ENCODE results near the gene SLC10A3.

The SLC10A3 gene

DNA sequence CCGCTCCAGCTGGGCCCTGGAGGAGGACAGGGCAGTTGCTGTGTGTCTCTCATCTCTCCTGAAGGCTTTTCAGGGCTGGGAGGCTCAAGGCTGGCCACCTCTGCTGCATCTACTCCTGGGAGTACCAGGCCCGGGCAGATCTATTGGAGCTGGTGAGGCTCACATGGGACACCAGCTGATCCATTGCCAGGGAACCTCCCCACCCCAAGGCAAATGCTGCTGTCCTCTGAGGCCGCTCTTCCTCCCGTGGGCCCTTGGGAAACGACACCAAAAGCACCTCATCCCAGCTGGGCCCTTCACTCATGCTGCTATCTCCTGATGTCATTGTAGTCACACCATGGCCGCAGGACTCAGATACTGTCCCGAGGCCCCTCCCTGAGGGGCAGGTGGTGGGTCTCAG, 7.6 kb downstream of the SLC10A3 start:
- no peak for DNase-seq

DNA sequence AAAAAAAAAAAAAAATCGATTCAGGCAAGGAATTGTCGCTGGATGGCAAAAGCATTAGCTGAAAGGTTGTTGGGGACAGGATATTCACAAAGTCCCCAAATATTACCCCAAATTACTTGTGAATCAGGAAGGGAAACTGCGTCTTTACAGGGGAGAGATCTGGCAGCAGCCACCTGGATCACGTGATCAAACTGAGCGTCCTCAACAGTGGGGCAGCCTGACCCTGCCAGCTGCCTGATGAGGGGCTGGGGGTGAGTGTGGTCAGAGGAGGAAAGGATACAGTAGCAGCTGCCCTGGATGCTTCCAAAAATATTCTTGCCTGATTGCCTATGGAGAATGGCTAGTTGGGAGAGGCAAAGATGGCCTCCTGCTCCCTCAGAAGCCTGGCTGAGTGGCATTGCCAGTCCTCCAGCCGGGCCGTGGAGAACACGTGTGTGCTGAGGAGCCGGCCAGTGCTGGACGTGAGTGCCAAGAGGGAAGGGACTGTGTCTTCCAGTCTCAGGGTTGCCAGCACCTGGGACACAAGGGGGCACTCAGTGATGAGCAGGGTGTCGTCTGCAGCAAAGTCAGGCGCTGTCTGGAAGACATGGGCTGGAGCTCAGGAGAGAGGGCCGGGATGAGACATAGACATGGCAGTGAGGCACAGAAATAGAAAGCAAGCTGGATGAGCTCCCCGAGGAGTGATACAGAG, 8.4 kb downstream of the SLC10A3 start:
- DNase-seq, result no peak

DNA sequence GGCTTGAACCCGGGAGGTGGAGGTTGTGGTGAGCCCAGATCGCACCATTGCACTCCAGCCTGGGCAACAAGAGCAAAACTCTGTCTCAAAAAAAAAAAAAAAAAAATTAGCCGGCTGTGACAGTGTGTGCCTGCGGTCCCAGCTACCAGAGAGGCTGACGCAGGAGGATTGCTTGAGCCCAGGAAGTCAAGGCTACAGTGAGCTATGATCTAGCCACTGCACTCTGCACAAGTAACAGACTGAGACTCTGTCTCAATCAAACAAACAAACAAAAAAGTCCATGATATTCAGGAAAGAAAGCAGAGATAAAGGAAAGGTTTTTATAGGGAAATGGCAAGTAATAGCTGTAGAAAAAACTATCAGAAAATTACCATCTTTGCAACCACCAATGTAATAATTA, 9.2 kb downstream of the SLC10A3 start:
- no peak for DNase-seq

DNA sequence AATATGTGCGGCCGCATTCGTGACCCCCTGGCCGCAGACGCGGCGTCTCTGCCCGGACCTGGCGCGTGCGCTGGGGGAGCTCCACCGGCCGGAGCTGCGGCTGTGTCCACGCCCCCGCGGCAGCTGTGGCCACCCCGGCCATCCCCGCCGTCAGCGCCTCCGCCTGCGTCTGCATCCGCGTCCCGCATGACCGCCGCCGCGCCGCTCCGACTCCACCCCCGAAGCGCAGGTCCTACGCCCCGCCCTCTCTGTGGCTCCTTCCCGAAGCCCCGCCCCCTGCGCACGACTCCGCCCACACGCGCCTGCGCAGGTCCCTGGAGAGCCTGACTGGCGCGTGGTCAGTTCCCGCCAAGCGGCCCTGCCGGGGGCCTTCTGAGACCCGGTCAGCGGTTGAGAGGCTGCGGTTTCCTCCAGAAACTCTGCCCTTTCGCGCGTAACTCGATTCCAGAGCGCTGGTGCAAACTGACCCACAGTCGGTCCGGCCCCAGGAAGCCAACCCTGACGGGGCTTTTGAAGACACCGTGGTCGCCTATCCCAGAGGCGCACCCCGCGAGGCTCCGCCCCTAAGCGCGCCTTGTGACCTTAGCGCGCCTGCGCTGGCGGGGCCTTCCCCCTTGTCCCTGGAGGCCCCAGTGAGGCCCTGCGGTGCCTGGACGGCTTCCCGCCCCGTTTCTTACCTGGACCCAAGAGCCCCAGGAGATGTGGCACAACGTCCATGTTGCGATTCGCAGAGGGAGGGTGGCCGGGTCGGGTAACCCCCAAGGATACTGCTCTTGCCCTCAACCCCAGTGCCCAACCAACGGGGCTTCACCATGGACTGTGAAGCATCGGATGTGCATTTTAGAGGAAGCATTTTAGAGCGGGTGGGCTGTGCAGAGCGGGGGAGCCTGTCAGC, 11.5 kb downstream of the SLC10A3 start, which contains the start of gene LAGE3:
LAGE3 (minus strand) TSS at position 554 of the 895 bp plus-strand sequence; CDS start at position 188, 366 bp downstream.
- peak; percentile 42 for DNase-seq

DNA sequence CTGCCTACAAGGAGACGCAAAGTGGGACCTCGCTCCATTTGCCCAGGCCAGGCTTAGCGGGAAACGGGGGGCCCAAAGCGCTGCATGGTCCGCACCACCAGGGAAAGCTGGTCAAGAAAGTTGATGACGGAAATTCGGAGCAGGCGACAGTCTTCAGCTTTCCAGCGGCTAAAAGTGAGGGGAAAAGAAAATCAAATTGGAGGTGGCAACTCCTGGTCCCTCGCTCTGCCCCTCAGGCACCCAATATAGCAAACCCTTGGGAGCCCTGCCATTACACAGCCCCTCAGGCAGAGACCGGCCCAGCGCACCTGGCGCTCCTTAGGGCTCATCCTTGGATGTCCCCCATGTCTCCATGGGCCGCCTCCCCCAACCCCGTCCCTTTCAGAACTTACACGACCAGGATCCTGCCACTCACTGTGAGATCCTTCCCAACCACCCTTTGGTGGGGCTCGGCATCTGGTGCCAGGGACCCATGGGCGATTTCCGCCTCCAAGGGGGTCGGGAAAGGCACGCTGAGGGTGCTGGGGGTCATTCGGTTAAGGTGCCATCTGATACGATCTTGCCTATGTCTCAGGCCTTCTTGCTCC, 12.4 kb downstream of the SLC10A3 start:
- no peak for DNase-seq

DNA sequence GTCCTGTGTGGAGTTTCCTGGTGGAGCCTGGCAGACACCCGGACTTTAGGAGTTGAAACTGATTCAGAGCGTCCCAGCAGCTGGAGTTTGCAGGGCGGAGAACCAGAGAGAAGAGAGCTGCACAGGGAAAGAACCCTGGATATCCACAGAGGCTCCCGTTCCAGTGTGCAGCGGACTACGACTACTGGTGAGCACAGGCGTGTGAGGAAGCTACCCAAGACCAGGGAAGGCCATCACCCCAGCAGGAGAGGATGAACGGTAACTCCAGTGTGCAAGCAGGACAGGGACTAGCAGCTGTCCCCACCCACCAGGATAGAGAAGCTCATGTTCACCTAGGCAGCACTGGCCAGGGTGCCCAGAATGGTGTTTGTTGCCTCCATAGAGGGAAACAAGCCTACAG, 13.6 kb downstream of the SLC10A3 start:
- no peak for DNase-seq

DNA sequence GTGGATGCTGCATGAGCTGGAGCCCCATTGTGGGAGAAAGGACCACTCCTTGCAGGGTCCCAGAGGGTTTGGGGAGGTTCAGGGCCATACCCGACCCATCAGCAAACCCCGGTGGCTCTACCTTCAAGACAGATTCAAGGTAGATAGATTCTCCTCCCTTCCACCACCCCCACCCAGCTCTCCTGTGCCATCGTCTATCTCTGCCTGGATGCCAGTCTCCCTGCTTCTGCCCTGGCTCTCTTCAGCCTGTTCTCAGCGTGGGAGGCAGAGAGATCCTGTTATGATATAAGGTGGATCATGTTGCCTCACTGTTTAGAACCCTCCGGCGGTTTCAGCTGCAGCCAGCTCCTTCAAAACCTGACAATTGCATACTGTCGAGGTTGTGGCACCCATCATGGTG, 16.7 kb downstream of the SLC10A3 start:
- DNase-seq, result no peak

DNA sequence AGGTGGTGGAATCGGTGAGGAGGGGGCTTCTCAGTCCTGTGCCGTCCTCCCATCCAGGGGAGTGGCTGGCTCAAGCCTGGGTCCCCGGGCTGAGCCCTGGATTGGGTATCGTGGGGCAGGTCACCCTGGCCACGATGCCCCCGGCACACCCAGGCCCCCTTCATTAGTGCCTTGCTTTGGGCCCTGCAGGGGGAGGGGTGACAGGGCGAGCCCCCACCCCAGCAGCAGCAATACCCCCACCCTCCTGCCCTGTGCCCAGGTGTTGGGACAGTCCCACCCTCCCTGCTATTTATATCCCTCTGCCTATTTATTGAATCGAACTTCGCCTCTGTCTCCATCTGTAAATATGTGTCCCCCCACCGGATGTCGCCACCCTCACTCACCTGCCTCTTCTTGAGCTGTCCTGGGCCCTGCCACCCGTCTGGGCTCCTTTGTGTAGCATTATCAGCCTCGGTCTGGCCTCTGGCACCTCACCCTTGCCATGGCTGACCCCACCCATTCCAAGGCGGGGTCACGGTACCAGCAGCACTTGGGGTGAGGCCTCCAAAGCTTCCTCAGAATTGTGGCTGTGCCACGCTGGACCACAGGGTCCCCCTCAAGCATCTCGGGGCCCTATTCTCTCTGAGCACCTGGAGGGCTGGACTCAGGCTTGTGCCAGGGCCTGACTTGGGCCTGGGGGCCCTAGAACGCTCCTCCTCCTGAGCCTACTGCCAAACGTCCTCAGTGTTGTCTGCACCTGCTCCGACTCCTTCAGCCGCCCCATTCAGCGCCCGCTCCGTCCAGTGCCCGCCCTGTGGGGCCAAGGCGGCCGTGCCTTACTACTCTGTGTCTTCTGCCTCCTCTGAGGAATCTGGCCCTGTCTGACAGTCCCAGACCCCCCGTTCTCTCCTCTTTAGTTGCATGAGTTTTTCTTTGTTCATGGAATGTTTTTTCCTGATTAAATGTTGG, 17.5 kb downstream of the SLC10A3 start:
- no peak for DNase-seq

DNA sequence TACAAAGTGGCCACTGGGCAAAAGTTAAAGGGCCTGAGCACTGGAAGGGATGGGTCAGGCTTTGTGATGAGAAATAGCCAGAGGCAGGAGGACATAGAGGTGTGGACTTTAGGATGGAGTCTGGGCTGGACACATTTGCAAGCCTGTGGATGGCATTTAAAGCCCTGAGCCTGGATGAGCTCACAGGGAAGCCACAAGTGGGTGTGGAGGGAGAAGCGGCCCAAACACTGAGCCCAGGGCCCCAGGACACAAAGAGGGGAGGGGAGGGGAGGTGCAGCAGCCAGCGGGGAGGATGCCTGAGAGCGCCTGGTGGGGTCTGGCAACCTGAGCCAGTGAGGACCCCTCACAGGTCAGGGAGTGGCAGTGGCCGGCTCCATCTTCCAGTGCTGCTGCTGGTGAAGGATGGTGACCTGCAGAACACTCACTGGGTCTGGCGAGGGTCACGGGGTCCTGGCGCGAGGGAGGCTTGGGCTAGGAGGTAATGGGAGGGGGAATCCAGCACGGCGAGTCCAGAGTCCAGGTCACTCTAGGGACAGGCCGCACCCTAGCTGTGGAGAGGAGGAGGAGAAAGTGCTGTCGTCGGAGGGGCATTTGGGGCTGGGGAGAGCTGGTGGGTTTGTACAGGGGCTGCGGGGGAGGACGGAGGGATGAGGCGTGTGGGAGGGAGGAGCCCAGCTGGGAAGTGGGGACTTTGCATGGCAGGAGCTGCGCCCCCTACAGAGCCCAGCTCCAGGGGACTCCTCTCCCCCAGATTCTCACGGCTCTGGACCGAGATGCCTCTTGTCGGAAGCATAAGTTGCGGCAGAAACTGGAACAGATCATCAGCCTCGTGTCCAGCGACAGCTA, 18.4 kb downstream of the SLC10A3 start:
- DNase-seq, result no peak

DNA sequence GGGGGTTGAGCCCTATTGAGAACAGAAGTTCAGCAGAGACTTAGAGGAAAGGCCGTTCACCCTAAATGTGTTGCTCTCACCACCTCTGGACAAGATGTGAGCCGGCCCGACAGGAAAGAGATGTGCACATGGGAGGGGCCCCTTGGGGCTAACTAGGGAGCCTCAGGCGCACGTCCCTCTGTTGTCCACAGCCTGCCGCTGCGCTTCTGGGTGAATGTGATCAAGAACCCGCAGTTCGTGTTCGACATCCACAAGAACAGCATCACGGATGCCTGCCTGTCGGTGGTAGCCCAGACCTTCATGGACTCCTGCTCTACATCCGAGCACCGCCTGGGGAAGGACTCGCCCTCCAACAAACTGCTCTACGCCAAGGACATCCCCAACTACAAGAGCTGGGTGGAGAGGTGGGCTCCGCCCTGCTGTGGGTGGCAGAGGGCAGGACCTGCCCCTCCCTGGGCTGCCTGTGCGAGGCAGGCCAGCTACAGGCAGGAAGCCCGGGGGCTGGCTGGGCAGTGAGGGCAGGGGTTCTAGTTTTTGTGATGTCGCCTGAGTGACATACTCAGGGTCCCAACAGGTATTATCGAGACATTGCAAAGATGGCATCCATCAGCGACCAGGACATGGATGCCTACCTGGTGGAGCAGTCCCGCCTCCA, 19.4 kb downstream of the SLC10A3 start:
- no peak for DNase-seq

DNA sequence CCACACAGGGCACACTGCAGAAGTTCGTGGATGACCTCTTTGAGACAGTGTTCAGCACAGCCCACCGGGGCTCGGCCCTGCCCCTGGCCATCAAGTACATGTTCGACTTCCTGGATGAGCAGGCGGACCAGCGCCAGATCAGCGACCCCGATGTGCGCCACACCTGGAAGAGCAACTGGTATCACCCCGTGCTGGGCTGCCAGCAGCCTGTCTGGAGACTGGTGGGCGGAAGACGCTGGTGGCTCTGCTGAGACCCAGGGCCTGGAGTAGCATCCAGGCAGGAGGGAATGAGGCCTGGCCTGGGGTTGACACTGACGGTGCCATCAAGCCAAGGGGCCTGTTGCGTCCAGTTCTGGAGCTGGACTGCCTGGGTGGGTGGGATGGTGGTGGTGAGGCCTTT, 20.0 kb downstream of the SLC10A3 start:
- no peak for DNase-seq

DNA sequence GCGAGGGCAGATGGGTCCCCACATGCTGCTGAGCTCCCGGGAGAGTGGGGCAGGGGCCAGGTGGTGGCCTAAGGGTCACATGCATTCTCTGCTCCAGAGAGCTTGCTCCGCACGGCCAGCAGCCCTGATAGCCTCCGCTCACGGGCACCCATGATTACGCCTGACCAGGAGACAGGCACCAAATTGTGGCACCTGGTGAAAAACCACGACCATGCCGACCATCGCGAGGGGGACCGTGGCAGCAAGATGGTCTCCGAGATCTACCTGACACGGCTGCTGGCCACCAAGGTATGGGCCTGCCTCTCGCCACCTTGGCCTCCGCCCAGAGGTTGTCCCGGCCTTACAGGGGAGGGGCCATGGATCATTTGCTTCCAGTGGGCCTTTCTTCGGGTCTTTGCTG, 20.5 kb downstream of the SLC10A3 start:
- no peak for DNase-seq

DNA sequence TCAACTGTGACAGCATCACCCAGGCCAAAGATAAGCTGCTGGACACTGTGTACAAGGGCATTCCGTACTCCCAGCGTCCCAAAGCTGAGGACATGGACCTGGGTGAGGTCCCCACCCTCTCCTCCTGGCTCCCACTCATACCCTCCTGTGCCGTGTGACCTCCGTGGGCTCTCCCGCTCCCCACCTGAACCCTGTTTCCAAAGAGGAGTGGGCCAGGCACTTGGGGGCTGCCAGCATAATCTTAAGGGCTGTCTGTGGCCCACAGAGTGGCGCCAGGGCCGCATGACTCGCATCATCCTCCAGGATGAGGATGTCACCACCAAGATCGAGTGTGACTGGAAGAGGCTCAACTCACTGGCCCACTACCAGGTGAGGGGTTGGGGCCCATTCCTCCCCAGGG, 21.3 kb downstream of the SLC10A3 start:
- DNase-seq, result no peak

DNA sequence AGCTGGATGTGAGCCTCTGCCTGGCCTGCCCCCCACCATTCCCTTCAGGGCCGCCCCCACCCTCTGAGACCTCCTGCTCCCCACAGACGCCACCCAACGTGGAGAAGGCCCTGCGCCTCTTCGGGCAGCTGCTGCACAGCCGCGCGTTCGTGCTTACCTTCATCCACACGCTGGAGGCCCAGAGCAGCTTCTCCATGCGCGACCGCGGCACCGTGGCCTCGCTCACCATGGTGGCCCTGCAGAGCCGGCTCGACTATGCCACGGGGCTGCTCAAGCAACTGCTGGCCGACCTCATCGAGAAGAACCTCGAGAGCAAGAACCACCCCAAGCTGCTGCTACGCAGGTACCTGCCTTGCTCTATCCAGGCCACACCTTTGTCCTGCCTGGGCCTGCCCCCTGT, 22.2 kb downstream of the SLC10A3 start:
- no peak for DNase-seq

DNA sequence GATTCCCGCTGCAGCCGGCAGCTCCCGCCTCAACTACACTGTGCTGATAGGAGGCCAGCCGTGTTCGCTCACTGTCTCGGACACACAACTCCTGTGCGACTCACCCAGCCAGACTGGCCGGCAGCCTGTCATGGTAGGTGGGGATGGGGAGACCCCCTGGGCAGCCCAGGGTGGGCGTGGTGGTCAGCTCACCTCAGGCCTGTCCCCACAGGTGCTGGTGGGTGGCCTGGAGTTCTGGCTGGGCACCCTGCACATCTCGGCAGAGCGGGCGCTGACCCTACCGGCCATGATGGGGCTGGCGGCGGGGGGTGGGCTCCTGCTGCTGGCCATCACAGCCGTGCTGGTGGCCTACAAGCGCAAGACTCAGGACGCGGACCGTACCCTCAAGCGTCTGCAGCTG, 22.9 kb downstream of the SLC10A3 start:
- no peak for DNase-seq

DNA sequence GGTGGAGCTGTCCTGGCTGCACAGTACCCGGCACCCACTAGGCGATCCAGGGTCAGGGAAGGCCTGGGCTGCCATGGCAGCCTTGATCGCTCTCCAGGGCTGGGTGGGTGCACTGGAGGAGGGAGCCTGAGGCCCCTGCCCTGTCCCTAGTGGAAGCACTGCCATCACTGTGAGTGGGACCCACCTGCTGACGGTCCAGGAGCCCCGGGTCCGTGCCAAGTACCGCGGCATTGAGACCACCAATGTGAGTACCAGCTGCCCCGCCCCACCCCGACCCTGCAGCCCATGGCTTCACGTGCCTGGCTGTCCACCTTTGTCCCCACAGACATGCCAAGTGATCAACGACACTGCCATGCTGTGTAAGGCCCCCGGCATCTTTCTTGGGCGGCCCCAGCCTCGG, 23.5 kb downstream of the SLC10A3 start:
- no peak for DNase-seq

DNA sequence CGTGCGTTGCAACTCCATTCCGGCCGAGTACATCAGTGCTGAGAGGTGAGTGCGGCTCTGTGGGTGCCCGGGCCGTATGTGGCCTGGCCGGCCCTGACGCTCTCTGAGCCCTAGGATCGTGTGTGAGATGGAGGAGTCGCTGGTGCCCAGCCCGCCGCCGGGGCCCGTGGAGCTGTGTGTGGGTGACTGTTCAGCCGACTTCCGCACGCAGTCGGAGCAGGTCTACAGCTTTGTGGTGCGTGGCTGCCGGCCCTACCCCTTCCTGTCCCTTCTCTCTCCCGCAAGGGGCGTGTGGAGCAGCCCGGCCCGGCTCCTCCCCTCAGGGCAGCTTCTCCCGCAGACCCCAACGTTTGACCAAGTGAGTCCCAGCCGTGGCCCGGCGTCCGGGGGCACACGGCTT, 24.4 kb downstream of the SLC10A3 start:
- DNase-seq, result no peak

DNA sequence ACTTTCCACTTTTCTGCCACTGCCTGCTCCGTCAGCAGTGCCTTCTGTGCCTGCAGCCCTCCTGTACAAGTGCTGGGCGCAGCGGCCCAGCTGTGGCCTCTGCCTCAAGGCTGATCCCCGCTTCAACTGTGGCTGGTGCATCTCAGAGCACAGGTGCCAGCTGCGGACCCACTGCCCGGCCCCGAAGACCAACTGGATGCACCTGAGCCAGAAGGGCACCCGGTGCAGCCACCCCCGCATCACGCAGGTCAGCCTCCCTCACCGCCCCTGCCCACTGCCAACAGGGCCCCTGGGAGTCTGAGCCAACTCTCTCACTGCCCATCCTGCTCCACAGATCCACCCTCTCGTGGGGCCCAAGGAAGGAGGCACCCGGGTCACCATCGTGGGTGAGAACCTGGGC, 24.8 kb downstream of the SLC10A3 start:
- DNase-seq, result no peak

DNA sequence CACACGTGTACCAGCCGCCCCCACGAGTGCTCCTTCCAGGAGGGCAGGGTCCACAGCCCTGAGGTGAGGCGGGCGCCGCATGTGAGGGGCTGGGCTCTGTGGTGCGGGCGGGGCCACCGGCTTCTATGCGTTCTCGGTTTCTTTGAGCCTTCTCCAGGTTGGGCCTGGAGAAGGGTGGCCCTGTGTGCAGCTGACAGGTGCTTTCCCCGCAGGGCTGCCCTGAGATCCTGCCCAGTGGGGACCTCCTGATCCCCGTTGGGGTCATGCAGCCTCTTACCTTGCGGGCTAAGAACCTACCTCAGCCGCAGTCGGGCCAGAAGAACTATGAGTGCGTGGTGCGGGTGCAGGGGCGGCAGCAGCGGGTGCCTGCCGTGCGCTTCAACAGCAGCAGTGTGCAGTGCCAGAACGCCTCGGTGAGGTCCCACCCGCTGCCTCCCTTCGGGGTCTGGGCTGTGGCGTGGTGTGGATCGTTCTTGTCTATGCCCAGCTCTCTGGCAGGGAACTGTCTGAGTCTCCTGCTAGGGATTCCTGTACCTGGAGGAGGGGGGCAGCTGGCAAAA, 25.5 kb downstream of the SLC10A3 start:
- DNase-seq, result no peak

DNA sequence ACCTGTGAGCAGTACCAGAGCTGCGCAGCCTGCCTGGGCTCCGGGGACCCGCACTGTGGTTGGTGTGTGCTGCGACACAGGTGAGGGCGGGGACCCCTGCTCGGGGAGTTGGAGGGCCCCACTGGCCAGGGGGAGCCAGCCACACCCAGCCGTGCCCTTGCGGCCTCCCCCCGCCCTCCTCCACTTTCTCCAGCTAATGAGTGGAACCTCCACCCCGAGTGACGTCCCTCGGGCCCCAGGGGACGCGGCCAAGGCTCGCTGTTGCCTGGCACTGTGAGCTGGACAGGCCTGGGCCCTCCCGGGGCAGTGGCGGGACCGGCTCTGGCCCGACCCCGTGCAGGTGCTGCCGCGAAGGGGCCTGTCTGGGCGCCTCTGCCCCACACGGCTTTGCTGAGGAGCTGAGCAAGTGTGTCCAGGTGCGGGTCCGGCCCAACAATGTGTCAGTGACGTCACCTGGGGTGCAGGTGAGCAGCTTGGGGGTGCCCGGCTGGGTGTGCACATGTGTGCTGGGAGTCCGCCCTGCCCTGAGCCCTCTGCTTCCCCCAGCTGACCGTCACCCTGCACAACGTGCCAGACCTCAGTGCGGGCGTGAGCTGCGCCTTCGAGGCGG, 26.7 kb downstream of the SLC10A3 start:
- DNase-seq, result no peak

All from amniotic stem cell (primary cell).